ENCODE results near the gene RNF130. TPM values are rescaled to one million over a fixed set of nuclear protein-coding genes. Genes with fewer than 3 reads are reported as not detected.

Gene RNF130
- total RNA-seq, 4 donors from 2014 or later, result 24.4 to 63.3 (median 36.2) TPM

DNA sequence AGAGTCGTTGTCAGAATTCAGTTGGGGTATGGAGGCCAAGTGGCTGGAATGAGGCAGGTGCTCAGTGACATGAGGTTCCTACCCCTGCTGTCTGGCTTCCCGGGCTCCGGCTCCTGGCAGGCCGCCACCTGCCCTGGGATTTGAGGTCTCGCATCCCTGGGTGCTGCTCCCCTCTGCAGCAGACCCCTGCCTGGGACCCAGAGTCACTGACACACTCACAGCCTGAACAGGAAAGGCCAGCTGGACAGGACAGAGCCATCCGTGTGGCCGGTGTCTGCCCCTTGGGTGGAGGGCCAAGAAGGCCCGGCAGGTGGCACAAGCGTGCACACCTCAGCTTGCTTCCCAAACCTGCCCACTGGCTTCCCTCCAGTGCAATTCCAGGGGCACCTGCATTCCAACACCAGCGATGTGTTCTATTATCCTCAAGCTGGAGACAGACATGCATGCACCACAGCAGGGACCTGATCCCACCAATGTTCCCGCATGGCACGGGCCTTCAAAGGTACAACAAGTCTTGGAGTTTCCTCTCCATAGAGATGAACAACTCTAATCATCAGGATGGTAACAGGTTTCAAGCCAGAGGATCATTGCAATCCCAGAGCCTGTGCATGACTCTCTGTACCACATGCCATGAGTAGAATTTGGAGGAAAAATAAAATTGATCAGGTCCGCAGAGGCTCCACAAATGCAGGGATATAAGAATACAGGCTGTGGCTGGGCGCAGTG lies 45.6 kb upstream of the RNF130 start:
- 73 to 81% methylated on average over 14 of the region's 14 CpGs for WGBS, 2 donors
- no peak for DNase-seq (ENCODE audit: low spot score in 2 of 2)
- H3K4me3 ChIP-seq (ENCODE audit: low read depth, poor library complexity, severe bottlenecking), result no peak overlapping the region
- intact Hi-C loops (cut with DNase I; ENCODE audit: low total_unique reads), result no loop called here
- TF ChIP-seq, protein P1, sequence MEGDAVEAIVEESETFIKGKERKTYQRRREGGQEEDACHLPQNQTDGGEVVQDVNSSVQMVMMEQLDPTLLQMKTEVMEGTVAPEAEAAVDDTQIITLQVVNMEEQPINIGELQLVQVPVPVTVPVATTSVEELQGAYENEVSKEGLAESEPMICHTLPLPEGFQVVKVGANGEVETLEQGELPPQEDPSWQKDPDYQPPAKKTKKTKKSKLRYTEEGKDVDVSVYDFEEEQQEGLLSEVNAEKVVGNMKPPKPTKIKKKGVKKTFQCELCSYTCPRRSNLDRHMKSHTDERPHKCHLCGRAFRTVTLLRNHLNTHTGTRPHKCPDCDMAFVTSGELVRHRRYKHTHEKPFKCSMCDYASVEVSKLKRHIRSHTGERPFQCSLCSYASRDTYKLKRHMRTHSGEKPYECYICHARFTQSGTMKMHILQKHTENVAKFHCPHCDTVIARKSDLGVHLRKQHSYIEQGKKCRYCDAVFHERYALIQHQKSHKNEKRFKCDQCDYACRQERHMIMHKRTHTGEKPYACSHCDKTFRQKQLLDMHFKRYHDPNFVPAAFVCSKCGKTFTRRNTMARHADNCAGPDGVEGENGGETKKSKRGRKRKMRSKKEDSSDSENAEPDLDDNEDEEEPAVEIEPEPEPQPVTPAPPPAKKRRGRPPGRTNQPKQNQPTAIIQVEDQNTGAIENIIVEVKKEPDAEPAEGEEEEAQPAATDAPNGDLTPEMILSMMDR (IDR thresholded peaks at IDR 0.05), result no peak
- no peak for TF ChIP-seq POLR2A (IDR thresholded peaks at IDR 0.05)

DNA sequence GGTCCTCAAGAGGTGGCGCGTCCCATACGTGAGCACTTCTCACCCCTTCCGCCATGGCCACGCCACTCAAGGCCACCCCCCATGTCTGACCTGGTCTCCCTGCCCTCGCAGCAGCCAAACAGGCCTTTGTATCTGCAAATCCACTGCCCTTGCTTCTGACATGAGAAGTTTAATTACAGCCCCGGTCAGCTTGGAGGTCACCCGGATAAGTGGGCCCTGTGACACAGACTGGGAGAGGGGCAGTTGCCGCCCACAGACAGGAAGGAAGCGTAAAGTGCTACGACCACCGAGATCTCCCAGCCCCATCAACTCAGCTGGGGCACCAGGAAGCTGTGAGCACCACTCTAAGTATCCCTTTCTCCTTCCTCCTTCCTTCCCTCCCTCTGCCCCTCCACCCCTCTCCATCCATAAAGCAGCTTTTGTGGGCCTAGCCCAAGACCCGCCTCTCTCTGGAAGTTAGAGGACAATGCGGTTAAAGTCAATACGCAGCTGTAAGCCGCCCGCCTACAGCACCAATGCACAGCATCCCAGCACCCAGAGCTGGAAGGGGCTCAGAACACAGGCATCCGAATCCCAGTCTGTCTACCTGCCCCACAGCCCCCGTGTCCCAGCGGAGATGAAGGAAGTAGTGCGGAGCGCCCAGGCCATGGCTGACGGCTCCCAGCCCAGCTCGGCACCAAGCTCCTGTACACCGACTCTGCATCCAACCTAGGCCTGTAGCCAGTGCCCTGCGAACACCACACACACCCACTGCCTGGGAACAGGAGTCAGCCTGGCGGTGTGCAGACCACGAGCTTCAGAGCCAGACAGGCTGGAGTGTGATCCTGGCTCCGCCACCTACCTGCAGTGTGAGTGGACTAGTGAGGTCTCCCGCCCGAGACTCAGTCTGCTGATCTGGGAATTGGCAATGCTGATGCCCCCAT lies 44.8 kb upstream of the RNF130 start:
- DNase-seq (ENCODE audit: low spot score in 2 of 2), result no peak
- TF ChIP-seq, protein P1 (IDR thresholded peaks at IDR 0.05), result no peak
- no peak for TF ChIP-seq POLR2A (IDR thresholded peaks at IDR 0.05)
- no peak overlapping the region for H3K4me3 ChIP-seq (ENCODE audit: low read depth, poor library complexity, severe bottlenecking)
- 74 to 81% methylated on average over 30 to 31 of the region's 31 CpGs for WGBS, 2 donors
- intact Hi-C loops (cut with DNase I; ENCODE audit: low total_unique reads), result no loop called here

DNA sequence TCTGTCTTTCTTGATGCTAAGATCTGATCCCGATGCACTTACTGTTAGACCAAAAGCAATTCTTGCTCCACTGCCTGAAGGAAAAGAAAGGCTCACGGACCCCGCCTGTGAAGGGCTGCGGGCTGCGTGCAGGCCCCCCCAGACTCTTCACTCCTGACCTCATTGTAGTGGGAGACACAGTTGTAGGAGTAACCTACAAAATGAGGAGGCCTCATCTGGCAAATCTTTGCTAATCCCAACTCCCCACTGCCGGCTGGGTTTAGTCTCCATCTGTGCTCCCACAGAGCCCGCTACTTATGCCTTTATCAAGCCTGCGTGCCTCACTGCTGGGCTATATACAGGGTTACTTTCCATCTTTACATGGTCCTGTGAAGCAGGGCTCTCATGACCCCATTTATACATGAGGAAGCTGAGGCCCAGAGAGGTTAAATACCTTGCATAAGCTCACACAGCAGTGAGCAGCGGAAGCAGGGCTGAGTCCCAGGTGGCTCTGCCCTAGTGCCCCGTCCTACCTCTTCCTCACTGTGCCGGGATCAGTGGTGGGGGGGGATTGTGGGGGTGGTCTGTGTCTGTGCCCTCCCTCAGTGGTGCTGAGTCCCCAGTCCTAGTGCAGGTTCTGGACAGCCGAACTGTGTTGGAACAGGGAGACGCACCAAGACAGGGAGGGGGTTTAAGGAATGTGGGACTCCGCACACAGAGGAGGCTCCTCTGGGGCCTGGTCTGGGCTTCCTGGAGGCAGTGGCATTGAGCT lies 43.9 kb upstream of the RNF130 start:
- no peak for DNase-seq (ENCODE audit: low spot score in 2 of 2)
- WGBS, 2 donors, result 82 to 90% methylated on average over 14 of the region's 14 CpGs
- no peak for TF ChIP-seq POLR2A (IDR thresholded peaks at IDR 0.05)
- TF ChIP-seq, protein P1 (IDR thresholded peaks at IDR 0.05), result no peak
- no peak overlapping the region for H3K4me3 ChIP-seq (ENCODE audit: low read depth, poor library complexity, severe bottlenecking)
- intact Hi-C loops (cut with DNase I; ENCODE audit: low total_unique reads), result no loop called here

DNA sequence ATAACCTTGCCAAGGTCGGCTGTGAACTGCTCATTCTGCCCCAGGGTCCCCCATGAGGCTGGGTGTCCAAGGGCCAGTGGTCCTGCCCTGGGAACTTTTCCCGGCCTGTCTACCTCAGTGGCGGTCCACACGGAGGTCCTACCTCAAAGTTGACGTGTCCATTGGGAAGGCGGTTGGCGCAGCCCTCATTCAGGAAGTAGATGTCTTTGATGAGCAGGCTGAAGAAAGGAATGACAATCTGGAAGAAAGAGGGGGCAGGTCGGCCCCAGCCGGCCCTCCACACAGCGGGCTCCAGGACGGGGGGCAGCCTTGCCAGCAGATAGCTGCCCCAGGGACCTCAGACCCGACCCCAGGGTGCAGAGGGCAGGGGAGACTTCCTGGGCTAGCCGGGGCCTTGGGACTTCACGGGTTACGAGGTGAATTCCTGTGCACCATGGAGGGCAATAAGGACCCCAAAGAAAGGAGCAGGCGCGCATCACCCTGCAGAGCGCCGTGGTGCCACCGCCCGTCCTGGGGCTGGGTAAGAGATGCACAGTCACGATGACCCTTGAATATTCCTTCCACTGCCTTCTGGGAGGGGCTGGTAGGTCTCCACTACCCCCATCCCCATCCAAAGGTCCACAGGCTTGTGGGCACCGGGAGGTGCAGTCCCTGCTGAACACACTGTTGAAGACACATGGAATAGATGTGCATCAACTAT lies 42.9 kb upstream of the RNF130 start:
- 82 to 86% methylated on average over 9 to 15 of the region's 23 CpGs for WGBS, 2 donors
- TF ChIP-seq, protein P1 (IDR thresholded peaks at IDR 0.05), result no peak
- no peak for TF ChIP-seq POLR2A (IDR thresholded peaks at IDR 0.05)
- DNase-seq (ENCODE audit: low spot score in 2 of 2), result no peak
- H3K4me3 ChIP-seq (ENCODE audit: low read depth, poor library complexity, severe bottlenecking), result no peak overlapping the region
- intact Hi-C loops (cut with DNase I; ENCODE audit: low total_unique reads), result no loop called here

DNA sequence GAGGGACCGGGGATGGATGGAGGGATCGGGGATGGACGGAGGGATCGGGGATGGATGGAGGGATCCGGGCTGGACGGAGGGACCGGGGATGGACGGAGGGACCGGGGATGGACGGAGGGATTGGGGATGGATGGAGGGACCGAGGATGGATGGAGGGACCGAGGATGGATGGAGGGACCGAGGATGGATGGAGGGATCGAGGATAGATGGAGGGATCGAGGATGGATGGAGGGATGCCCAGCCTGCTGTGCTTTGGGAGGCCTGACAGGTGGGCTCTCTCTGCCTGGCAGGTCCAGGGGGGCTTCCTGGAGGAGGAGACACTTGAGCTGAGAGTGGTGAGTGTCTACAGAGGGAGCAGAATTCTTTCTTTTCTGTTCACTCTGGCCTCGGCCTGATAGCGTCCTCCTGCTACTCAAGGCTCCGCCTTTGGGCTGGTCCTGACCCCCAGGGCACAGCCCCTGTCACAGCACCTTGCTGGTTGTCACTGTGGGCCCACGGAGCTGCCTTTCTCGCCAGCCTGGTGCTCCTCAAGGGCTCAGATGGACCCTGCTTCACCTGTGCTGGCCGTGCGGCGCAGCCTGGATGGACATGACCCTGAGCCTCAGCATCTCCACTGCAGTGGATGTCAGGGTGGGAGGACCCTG lies 42.2 kb upstream of the RNF130 start:
- WGBS, 2 donors, result 86 to 92% methylated on average over 23 of the region's 23 CpGs
- TF ChIP-seq, protein P1 (IDR thresholded peaks at IDR 0.05), result no peak
- TF ChIP-seq POLR2A (IDR thresholded peaks at IDR 0.05), result no peak
- no peak overlapping the region for H3K4me3 ChIP-seq (ENCODE audit: low read depth, poor library complexity, severe bottlenecking)
- intact Hi-C loops (cut with DNase I; ENCODE audit: low total_unique reads), result no loop called here
- no peak for DNase-seq (ENCODE audit: low spot score in 2 of 2)

All from lower leg skin (tissue), 4 donors.